ENCODE results near the gene BTBD10. TPM values are rescaled to one million over a fixed set of nuclear protein-coding genes. Genes with fewer than 3 reads are reported as not detected.
A peak's percentile ranks its signal among the peaks of the same experiment; 100 is the strongest.

Gene BTBD10
- total RNA-seq, 6 experiments from 2014 or later, result 4.8 to 11.0 (median 7.3) TPM

GRCh38 chr11:13479688-13480087, 16.7 kb upstream of the BTBD10 start:
- H3K27ac ChIP-seq, result no peak overlapping the region
- H3K27me3 ChIP-seq, result no peaks in the 10 kb centered on the region
- no peaks in the 10 kb centered on the region for H3K4me1 ChIP-seq
- H3K36me3 ChIP-seq, result no peaks in the 10 kb centered on the region
- H3K9me3 ChIP-seq, result no peaks in the 10 kb centered on the region
- ATAC-seq (no peak), DNase-seq (no peak)
- H3K4me3 ChIP-seq, result no peak overlapping the region
- TF ChIP-seq CTCF (IDR thresholded peaks at IDR 0.05) (no peak), POLR2A (IDR thresholded peaks at IDR 0.05) (no peak)
- intact Hi-C loops (cut with DNase I), result no loop called here
- WGBS (ENCODE audit: insufficient coverage, low coverage, low lambda C conversion rate, missing lambda C conversion rate), result 72% methylated on average over 1 of the region's 3 CpGs

- Histone ChIP-seq H3K4me1 (peaks cover 0 to 18% (median 9%) of the 10 kb centered on the region in 4 donors), H3K9me3 (no peaks in the 10 kb centered on the region), H3K27ac (no peak overlapping the region), H3K36me3 (no peaks in the 10 kb centered on the region), H3K27me3 (no peaks in the 10 kb centered on the region), H3K4me3 (no peak overlapping the region)
- TF ChIP-seq POLR2A (IDR thresholded peaks at IDR 0.05), result no peak
- TF ChIP-seq CTCF (IDR thresholded peaks at IDR 0.05), result no peak
- intact Hi-C loops (cut with DNase I), result no loop called here
- no peak for ATAC-seq
- no peak for DNase-seq
- WGBS (ENCODE audit: insufficient coverage, low coverage, low lambda C conversion rate, missing lambda C conversion rate), result 82% methylated on average over 3 of the region's 3 CpGs
Observed at GRCh38 chr11:13475091-13475490, 12.1 kb upstream of the BTBD10 start.

GRCh38 chr11:13473013-13473722, 10.1 kb upstream of the BTBD10 start:
- peak in 1 of 3 donors; percentile 71 for DNase-seq
- 25% methylated on average over 3 of the region's 3 CpGs for WGBS (ENCODE audit: insufficient coverage, low coverage, low lambda C conversion rate, missing lambda C conversion rate)
- Histone ChIP-seq H3K4me1 (peaks cover 0 to 18% (median 9%) of the 10 kb centered on the region in 4 donors), H3K9me3 (no peaks in the 10 kb centered on the region), H3K27me3 (no peaks in the 10 kb centered on the region), H3K4me3 (no peak overlapping the region), H3K36me3 (no peaks in the 10 kb centered on the region), H3K27ac (peak overlapping the region in 1 of 3 donors; percentile 15)
- intact Hi-C loops (cut with DNase I), result no loop called here
- TF ChIP-seq CTCF (IDR thresholded peaks at IDR 0.05) (no peak), POLR2A (IDR thresholded peaks at IDR 0.05) (no peak)
- peak; percentile 87 to 93 (median 90) for ATAC-seq

- intact Hi-C loops (cut with DNase I), result no loop called here
- Histone ChIP-seq H3K4me1 (peaks cover 0 to 22% (median 9%) of the 10 kb centered on the region in 4 donors), H3K4me3 (no peak overlapping the region), H3K36me3 (no peaks in the 10 kb centered on the region), H3K27me3 (no peaks in the 10 kb centered on the region), H3K27ac (no peak overlapping the region), H3K9me3 (no peaks in the 10 kb centered on the region)
- DNase-seq (no peak), ATAC-seq (no peak)
- WGBS (ENCODE audit: insufficient coverage, low coverage, low lambda C conversion rate, missing lambda C conversion rate), result 52% methylated on average over 5 of the region's 5 CpGs
- TF ChIP-seq CTCF (IDR thresholded peaks at IDR 0.05) (no peak), POLR2A (IDR thresholded peaks at IDR 0.05) (no peak)
Observed at GRCh38 chr11:13468750-13469149, 5.7 kb upstream of the BTBD10 start.
